Measurements from ENCODE around the gene SARNP.
A peak's percentile ranks its signal among the peaks of the same experiment; 100 is the strongest.

The SARNP gene

DNA sequence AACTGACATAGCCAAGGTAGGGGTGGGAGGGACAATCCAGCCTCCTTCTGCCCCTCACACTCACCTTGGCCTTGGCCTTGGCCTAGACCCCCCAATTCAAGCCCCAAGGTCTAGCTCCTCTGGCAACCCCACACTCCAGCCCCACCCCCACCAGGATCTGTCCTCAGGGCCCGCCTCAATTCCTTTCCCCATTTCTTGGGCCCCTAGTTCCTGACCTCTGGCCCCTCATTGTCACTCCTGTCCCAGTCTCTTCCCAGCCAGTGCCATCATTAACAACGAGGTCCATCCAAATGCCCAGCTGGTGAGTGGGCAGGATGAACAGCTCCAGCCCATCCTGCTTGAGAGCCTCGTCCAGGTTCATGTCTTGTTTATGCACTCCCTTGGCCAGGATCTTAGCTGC is 81.4 kb downstream of the SARNP start:
- POLR2A ChIA-PET (ENCODE audit: low non-redundant PET), result no interaction called here
- no peak overlapping the region for H3K27ac ChIP-seq
- TF ChIP-seq, protein P1, sequence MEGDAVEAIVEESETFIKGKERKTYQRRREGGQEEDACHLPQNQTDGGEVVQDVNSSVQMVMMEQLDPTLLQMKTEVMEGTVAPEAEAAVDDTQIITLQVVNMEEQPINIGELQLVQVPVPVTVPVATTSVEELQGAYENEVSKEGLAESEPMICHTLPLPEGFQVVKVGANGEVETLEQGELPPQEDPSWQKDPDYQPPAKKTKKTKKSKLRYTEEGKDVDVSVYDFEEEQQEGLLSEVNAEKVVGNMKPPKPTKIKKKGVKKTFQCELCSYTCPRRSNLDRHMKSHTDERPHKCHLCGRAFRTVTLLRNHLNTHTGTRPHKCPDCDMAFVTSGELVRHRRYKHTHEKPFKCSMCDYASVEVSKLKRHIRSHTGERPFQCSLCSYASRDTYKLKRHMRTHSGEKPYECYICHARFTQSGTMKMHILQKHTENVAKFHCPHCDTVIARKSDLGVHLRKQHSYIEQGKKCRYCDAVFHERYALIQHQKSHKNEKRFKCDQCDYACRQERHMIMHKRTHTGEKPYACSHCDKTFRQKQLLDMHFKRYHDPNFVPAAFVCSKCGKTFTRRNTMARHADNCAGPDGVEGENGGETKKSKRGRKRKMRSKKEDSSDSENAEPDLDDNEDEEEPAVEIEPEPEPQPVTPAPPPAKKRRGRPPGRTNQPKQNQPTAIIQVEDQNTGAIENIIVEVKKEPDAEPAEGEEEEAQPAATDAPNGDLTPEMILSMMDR (conservative IDR thresholded peaks at IDR 0.05; ENCODE audit: low read depth), result no peak
- CTCF ChIA-PET, result no interaction called here
- no peak for DNase-seq (ENCODE audit: low spot score)

DNA sequence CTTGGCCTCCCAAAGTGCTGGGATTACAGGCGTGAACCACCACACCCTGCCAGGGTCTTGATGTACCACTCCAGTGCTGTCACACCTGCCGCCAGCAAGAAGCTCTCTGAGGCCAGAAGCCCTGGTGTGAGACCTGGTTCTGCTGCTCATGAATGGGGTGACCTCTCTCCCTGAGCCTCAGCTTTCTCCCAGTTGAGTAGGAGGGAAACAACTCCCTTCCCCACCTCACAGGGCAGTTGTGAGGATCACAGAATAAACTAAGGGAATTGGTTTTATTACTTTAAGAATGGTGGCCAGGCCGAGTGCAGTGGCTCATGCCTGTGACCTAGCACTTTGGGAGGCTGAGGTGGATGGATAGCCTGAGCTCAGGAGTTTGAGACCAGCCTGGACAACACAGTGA is 82.9 kb downstream of the SARNP start:
- no peak for DNase-seq (ENCODE audit: low spot score)
- TF ChIP-seq, protein P1 (conservative IDR thresholded peaks at IDR 0.05; ENCODE audit: low read depth), result no peak
- peak overlapping the region; percentile 19 for H3K27ac ChIP-seq
- CTCF ChIA-PET, result interaction anchor here (0.6 kb wide), 1 partner anchor 371 kb away, joined by 4 read pairs; no protein-coding TSS in a partner anchor
- POLR2A ChIA-PET (ENCODE audit: low non-redundant PET), result no interaction called here

DNA sequence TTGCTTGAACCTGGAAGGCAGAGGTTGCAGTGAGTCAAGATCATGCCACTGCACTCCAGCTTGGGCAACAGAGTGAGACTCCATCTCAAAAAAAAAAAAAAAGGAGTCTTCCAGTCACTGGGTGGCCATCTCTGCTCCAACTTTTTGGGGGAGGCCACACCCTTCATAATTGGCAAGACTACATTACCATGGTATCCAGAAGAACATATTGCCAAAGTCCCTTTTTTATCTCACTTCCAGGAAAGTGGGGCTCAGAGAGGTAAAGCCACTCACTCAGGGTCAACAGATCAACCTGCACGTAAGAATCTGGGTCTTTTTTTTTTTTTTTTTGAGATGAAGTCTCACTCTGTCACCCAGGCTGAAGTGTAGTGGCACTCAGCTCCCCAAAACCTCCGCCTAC is 83.7 kb downstream of the SARNP start:
- ChIA-PET CTCF (interaction anchor here (0.7 kb wide), 1 partner anchor 350 kb away, joined by 5 read pairs; no protein-coding TSS in a partner anchor), POLR2A (ENCODE audit: low non-redundant PET) (no interaction called here)
- H3K27ac ChIP-seq, result peak overlapping the region; percentile 19
- TF ChIP-seq, protein P1 (conservative IDR thresholded peaks at IDR 0.05; ENCODE audit: low read depth), result no peak
- no peak for DNase-seq (ENCODE audit: low spot score)

DNA sequence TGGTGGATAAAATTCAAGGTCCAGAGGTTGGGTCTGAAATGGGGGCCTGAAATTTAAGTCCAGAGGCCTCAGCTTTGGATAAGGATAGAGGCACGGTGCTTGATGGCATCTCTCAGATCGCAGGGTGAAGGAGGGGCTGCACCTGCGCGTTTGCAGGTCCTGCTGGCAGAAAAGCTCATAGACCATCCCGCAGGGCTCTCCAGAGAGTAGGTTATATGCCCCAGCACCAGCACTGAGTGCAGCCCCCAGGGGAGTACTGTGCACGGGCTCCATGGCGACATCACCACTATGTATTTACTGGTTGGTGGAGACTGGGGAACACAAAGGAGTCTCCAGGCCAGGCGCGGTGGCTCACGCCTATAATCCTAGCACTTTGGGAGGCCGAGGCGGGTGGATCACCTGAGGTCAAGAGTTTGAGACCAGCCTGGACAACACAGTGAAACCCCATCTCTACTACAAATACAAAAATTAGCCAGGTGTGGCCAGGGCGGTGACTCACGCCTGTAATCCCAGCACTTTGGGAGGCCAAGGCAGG is 84.4 kb downstream of the SARNP start:
- DNase-seq (ENCODE audit: low spot score), result no peak
- peak overlapping the region; percentile 19; the same call in 1 of the 2 replicates for H3K27ac ChIP-seq
- ChIA-PET CTCF (interaction anchor here (0.6 to 0.7 kb wide), 2 partner anchors 46 to 351 kb away, joined by 4 to 5 read pairs; no protein-coding TSS in a partner anchor), POLR2A (ENCODE audit: low non-redundant PET) (no interaction called here)
- TF ChIP-seq, protein P1 (conservative IDR thresholded peaks at IDR 0.05; ENCODE audit: low read depth), result no peak

DNA sequence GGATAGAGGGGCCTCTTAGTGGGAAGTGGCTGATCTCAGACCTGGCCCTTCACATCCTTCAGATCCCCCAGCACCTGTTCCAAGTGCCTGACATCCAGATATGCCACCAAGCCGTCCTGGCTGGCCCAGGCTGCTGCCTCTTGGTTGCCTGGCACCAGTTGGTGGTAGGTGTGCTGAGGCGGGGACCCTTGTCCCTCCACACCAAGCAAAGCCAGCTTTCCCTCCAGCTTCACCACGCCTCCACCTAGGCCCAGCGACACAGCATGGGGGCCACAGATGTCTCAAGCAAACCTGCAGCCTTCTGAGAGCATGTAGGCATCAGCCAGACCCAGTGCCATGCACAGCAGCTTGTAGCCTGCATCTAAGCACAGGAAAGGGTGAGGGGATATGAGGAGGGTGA is 85.2 kb downstream of the SARNP start:
- peak overlapping the region; percentile 16; the same call in 1 of the 2 replicates for H3K27ac ChIP-seq
- ChIA-PET CTCF (no interaction called here), POLR2A (ENCODE audit: low non-redundant PET) (interaction anchor here (0.5 kb wide), 1 partner anchor 78 kb away, joined by 4 read pairs; no protein-coding TSS in a partner anchor)
- TF ChIP-seq, protein P1 (conservative IDR thresholded peaks at IDR 0.05; ENCODE audit: low read depth), result no peak
- no peak for DNase-seq (ENCODE audit: low spot score)

DNA sequence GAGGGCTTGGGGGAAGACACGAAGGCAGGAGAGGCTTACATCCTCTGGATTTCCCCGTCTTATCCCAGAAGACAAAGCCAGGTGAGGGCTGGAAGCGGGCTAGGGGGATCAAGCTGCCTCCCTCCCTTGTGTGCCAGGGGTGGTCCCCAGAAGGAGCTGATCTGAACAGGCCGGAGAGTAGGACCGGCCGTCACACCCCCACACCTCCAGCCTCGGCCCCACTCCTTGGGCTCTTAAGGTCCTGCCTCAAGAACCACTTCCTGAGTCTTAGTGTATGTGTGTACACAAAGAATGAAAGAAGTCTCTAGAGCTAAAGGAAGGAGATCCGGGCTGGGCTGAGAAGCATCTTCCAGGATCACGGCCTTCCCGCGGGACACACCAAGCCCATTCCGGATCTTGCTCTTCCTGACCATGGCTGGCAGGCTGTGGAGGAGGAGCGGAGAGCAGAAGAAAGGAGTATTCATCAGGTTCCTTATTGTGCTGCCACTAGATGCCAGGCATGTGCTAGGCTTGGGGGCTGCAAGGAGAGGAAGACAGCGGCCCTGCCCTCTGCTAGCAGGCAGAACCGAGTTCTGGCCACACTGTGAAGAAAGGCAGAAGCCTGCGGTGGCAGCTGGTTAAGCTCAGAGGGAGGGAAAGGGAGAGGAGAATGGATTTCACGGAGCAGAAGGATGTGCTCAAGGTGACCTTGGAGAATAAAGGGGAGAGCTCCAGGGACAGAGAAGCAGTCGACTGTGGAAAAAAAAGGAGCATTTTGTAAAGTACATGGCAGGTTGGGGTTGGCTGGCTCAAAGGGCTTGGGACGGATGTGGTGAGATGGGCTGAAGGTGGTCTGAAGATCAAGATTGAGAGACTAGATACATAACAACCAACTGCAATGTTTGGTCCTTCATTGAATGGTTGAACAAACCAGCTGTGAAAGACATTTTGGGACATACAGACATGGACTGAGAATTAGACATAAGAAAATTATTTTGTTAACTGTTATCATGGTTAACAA is 87.4 kb downstream of the SARNP start:
- H3K27ac ChIP-seq, result peak overlapping the region; percentile 99
- TF ChIP-seq, protein P1 (conservative IDR thresholded peaks at IDR 0.05; ENCODE audit: low read depth), result no peak
- CTCF ChIA-PET, result interaction anchor here (0.7 to 1.3 kb wide), 3 partner anchors 9 to 472 kb away, joined by 3 to 5 read pairs (median 3); partner anchors contain the start of gene RDH5
- no peak for DNase-seq (ENCODE audit: low spot score)
- POLR2A ChIA-PET (ENCODE audit: low non-redundant PET), result interaction anchor here (0.5 to 0.6 kb wide), 3 partner anchors 243 to 331 kb away, joined by 3 read pairs; no protein-coding TSS in a partner anchor

Measured in RWPE1 (cell line).